A549 (cell line): Measurements from ENCODE around the gene ADCY1.

Source experiments
- KDM5A ChIP-seq: fragments of 200-600 bp; sonication (generic); IDR thresholded peaks from 2 replicates; pipeline ENCODE4 v1.6.1; 2016; ENCODE audit warnings: antibody characterized with exemption, mild to moderate bottlenecking
- MAX ChIP-seq: IDR thresholded peaks from 2 replicates; pipeline ENCODE4 v1.6.1; 2012
- SREBF2 ChIP-seq: fragments of 450-650 bp; IDR thresholded peaks from 2 replicates; pipeline ENCODE4 v1.6.1; 2014; ENCODE audit warnings: mild to moderate bottlenecking, moderate library complexity

- TF ChIP-seq MAX (no peak), SREBF2 (no peak), KDM5A (no peak)
Measured at GRCh38 chr7:45670717-45671116, 96.5 kb downstream of the ADCY1 start.
